ENCODE data around the gene TMEM201. TPM values are rescaled to one million over a fixed set of nuclear protein-coding genes. Genes with fewer than 3 reads are reported as not detected.

The TMEM201 gene
- total RNA-seq, 1 donor from 2014 or later = 9.9 TPM

DNA sequence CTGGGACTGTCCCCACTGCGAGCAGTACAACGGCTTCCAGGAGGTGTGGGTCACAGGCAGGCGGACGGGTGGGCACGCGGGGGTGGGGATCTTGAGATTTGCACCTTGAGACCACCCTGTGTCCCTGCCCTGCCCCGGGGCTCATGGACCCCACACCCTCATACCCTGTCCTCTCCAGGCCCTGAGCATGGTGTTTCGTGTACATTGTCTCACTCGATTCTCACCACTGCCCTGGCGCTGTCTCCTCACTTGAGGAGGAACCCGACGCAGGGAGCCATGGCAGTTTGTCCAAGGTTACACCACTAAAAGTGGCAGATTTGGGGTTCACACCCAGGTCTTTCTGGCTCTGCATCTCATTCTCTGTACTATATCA is 7.2 kb downstream of the TMEM201 start:
- no peak for DNase-seq (ENCODE audit: low read depth)
- TF ChIP-seq, protein P1, sequence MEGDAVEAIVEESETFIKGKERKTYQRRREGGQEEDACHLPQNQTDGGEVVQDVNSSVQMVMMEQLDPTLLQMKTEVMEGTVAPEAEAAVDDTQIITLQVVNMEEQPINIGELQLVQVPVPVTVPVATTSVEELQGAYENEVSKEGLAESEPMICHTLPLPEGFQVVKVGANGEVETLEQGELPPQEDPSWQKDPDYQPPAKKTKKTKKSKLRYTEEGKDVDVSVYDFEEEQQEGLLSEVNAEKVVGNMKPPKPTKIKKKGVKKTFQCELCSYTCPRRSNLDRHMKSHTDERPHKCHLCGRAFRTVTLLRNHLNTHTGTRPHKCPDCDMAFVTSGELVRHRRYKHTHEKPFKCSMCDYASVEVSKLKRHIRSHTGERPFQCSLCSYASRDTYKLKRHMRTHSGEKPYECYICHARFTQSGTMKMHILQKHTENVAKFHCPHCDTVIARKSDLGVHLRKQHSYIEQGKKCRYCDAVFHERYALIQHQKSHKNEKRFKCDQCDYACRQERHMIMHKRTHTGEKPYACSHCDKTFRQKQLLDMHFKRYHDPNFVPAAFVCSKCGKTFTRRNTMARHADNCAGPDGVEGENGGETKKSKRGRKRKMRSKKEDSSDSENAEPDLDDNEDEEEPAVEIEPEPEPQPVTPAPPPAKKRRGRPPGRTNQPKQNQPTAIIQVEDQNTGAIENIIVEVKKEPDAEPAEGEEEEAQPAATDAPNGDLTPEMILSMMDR (IDR thresholded peaks at IDR 0.05; ENCODE audit: insufficient read depth, low read length, poor library complexity, severe bottlenecking) = no peak
- Histone ChIP-seq H3K27me3 (ENCODE audit: control insufficient read depth, insufficient read depth, low read length) (no peaks in the 10 kb centered on the region), H3K36me3 (ENCODE audit: control insufficient read depth, insufficient read depth, low read length) (no peaks in the 10 kb centered on the region), H3K4me3 (ENCODE audit: low read depth, low read length) (no peak overlapping the region)

DNA sequence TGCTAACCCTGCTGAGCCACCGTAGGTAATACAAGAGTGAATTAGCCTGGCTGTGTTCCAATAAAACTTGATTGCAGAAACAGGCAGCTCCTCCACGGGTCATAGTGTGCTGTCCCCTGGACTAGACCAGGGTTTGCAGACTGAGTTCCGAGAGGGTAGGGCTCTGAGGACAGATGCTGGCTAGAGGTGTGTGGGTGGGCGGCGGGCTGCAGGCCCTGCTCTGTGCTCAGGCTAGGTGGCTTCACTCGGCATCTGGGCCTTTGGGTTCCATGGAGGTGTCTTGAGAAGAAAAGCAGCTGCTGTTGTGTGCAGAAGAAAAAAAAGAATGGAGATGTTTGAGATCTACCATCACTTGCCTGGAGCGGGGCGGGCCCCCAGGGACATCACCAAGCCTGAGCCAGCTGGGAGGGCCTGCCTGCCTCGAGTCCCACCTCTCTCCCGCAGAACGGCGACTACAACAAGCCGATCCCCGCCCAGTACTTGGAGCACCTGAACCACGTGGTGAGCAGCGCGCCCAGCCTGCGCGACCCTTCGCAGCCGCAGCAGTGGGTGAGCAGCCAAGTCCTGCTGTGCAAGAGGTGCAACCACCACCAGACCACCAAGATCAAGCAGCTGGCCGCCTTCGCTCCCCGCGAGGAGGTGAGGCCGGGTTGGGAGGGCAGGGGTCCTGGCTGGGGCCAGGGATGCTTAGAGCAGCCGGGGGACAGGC is 7.9 kb downstream of the TMEM201 start:
- Histone ChIP-seq H3K27me3 (ENCODE audit: control insufficient read depth, insufficient read depth, low read length) (no peaks in the 10 kb centered on the region), H3K36me3 (ENCODE audit: control insufficient read depth, insufficient read depth, low read length) (no peaks in the 10 kb centered on the region), H3K4me3 (ENCODE audit: low read depth, low read length) (no peak overlapping the region)
- TF ChIP-seq, protein P1 (IDR thresholded peaks at IDR 0.05; ENCODE audit: insufficient read depth, low read length, poor library complexity, severe bottlenecking) = no peak
- no peak for DNase-seq (ENCODE audit: low read depth)

DNA sequence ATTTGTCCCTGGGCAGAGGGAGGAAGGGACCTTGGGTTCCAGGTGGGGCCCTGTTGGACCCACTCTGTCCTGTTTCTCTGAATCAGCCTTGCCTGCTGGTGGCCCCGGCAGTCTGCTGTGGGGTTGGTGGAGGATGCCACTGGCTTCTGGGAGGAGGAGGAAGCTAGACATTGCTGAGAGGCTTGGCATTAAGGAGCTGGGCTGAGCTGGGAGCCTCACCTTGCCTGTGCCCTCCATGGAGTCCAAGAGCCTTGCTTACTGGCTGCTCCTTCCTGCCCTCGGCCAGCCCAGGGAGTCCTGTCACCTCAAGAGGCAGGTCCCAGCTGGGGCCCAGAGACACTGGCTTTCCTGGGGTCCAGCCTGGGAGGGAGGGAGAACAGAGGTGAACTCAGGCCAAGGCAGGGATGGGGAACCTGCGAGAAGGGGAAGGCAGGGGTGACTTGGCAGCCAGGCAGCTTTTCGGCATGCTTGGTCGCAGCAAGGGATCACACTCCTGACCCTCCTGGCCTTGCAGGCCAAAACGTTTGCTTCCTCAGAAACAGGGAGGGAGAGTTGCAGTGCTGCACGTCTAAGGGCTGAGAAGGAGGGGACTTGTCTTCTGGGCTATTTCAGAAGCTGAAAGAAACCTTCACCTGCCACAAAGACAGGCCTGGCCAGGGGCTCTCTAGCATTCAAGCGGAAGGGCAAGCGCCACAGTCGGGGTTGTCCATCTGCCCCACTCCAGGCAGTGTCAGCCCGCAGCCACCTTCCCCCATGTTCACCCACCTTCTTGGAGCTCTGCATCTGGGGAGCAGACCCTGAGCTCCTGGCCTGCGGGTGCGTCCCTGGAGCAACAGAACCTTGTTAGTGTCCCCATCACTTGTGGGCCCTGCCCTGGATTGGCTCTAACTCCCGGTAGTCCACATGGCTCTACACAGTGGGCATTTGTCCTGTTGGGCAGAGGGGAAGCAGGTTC is 8.9 kb downstream of the TMEM201 start:
- no peaks in the 10 kb centered on the region for H3K27me3 ChIP-seq (ENCODE audit: control insufficient read depth, insufficient read depth, low read length)
- DNase-seq (ENCODE audit: low read depth) = no peak
- H3K4me3 ChIP-seq (ENCODE audit: low read depth, low read length) = no peak overlapping the region
- TF ChIP-seq, protein P1 (IDR thresholded peaks at IDR 0.05; ENCODE audit: insufficient read depth, low read length, poor library complexity, severe bottlenecking) = no peak
- no peaks in the 10 kb centered on the region for H3K36me3 ChIP-seq (ENCODE audit: control insufficient read depth, insufficient read depth, low read length)

DNA sequence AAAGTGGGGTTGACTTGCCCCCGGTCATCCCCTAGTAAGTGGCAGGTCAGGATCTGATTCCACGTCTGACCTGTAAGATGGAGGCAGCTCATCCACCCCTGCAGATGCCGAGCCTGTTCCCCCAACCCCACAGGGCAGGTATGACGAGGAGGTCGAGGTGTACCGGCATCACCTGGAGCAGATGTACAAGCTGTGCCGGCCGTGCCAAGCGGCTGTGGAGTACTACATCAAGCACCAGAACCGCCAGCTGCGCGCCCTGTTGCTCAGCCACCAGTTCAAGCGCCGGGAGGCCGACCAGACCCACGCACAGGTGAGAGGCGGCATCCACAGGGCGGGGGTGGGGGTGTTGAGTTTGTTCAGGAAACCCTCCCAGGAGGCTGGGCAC is 9.6 kb downstream of the TMEM201 start:
- no peak for DNase-seq (ENCODE audit: low read depth)
- Histone ChIP-seq H3K36me3 (ENCODE audit: control insufficient read depth, insufficient read depth, low read length) (no peaks in the 10 kb centered on the region), H3K27me3 (ENCODE audit: control insufficient read depth, insufficient read depth, low read length) (no peaks in the 10 kb centered on the region), H3K4me3 (ENCODE audit: low read depth, low read length) (no peak overlapping the region)
- TF ChIP-seq, protein P1 (IDR thresholded peaks at IDR 0.05; ENCODE audit: insufficient read depth, low read length, poor library complexity, severe bottlenecking) = no peak

DNA sequence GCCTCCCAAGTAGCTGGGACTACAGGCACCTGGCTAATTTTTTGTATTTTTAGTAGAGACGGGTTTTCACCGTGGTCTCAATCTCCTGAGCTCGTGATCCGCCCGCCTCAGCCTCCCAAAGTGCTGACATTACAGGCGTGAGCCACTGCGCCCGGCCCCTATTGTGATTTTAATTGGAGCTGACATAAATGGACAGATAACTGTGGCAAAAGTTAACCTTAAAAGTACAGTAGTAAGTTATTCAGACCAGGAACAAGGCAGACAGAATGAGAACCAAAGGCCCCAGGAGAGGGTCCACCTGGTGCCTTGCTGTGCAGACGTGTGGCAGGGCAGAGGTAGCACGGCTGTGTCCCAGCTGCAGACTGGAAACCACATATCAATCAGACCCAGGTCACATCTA is 11.0 kb downstream of the TMEM201 start:
- DNase-seq (ENCODE audit: low read depth) = no peak
- no peak overlapping the region for H3K4me3 ChIP-seq (ENCODE audit: low read depth, low read length)
- no peaks in the 10 kb centered on the region for H3K36me3 ChIP-seq (ENCODE audit: control insufficient read depth, insufficient read depth, low read length)
- TF ChIP-seq, protein P1 (IDR thresholded peaks at IDR 0.05; ENCODE audit: insufficient read depth, low read length, poor library complexity, severe bottlenecking) = no peak
- H3K27me3 ChIP-seq (ENCODE audit: control insufficient read depth, insufficient read depth, low read length) = no peaks in the 10 kb centered on the region
